CD8-positive, alpha-beta memory T cell (primary cell): ENCODE results near the gene KNG1. TPM values are rescaled to one million over a fixed set of nuclear protein-coding genes. Genes with fewer than 3 reads are reported as not detected.

Experiments
- CTCF ChIA-PET: fragments of 350-600 bp; sonication (Branson Sonifier 250); formaldehyde crosslinking; loops from one replicate; lab custom pipeline; 2021; ENCODE audit warnings: antibody characterized with exemption; lab: Charles Lee
- POLR2A ChIA-PET: fragments of 350-600 bp; sonication (Branson Sonifier 250); formaldehyde crosslinking; loops from one replicate; lab custom pipeline; 2021; ENCODE audit warnings: antibody characterized with exemption; lab: Charles Lee
- DNase-seq, 5 donors: peaks; one replicate each; pipeline versions ENCODE4 v3.0.0 to v3.0.0-alpha.2; 2020 to 2022; ENCODE audit warnings: mixed read lengths in 1 of 5
- H3K27ac ChIP-seq: one replicate; pipeline ENCODE4 v1.7.0; 2013; ENCODE audit warnings: low read depth, mild to moderate bottlenecking, low read length, moderate library complexity
- H3K27me3 ChIP-seq: 2 replicates; pipeline ENCODE4 v1.7.0; 2013; ENCODE audit warnings: low read length, mild to moderate bottlenecking; ENCODE audit not compliant: insufficient read depth, poor library complexity, severe bottlenecking
- H3K36me3 ChIP-seq: 2 replicates; pipeline ENCODE4 v1.7.0; 2013; ENCODE audit warnings: mild to moderate bottlenecking, low read length, moderate library complexity; ENCODE audit not compliant: insufficient read depth
- H3K4me1 ChIP-seq: 2 replicates; pipeline ENCODE4 v1.7.0; 2013; ENCODE audit warnings: mild to moderate bottlenecking, low read length, moderate library complexity; ENCODE audit not compliant: insufficient read depth
- H3K4me3 ChIP-seq: 2 replicates; pipeline ENCODE4 v1.7.0; 2013; ENCODE audit warnings: mild to moderate bottlenecking, low read length
- H3K9me3 ChIP-seq: 2 replicates; pipeline ENCODE4 v1.7.0; 2013; ENCODE audit warnings: mild to moderate bottlenecking, low read length
- H3K27ac Mint-ChIP-seq, 8 donors: one replicate each; pipeline ENCODE4 v1.8.0; 2020 to 2021; ENCODE audit warnings: mixed read lengths in 8 of 8, mild to moderate bottlenecking in 6 of 8, inconsistent platforms in 3 of 8, moderate library complexity in 3 of 8
- H3K27me3 Mint-ChIP-seq, 2 donors: one replicate each; pipeline ENCODE4 v1.8.0; 2020 to 2021; ENCODE audit warnings: mixed read lengths in 2 of 2, mild to moderate bottlenecking in 1 of 2, moderate library complexity in 1 of 2
- H3K36me3 Mint-ChIP-seq, 3 donors: one replicate each; pipeline ENCODE4 v1.8.0; 2020 to 2021; ENCODE audit warnings: mixed read lengths in 3 of 3, inconsistent platforms in 1 of 3, mild to moderate bottlenecking in 1 of 3
- H3K4me1 Mint-ChIP-seq, 3 donors: one replicate each; pipeline ENCODE4 v1.8.0; 2020 to 2021; ENCODE audit warnings: mixed read lengths in 3 of 3, inconsistent platforms in 1 of 3, mild to moderate bottlenecking in 1 of 3
- H3K4me3 Mint-ChIP-seq, 7 donors: one replicate each; pipeline ENCODE4 v1.8.0; 2020 to 2021; ENCODE audit warnings: mixed read lengths in 7 of 7, mild to moderate bottlenecking in 6 of 7, moderate library complexity in 4 of 7, inconsistent platforms in 2 of 7
- H3K9me3 Mint-ChIP-seq, 5 donors: one replicate each; pipeline ENCODE4 v1.8.0; 2020 to 2022; ENCODE audit warnings: mixed read lengths in 5 of 5, mild to moderate bottlenecking in 3 of 5, moderate library complexity in 2 of 5, inconsistent platforms in 1 of 5
- polyA plus RNA-seq: library from polyadenylated mRNA; unstranded; fragments of 300-500 nt; fragmentation: Illumina TruSeq; gene quantifications from one replicate; pipeline ENCODE4 v1.2.3, GENCODE V29; 2021
- total RNA-seq, 2 experiments: library from RNA; stranded (reverse); gene quantifications; one replicate each; pipeline ENCODE4 v1.2.3, GENCODE V29; 2021

Gene KNG1
- total and polyA plus RNA-seq, 3 experiments from 2014 or later, result not detected

GRCh38 chr3:186719945-186720739 is 3.0 kb downstream of the KNG1 start:
- Mint-ChIP-seq H3K4me1 (no peaks in the 10 kb centered on the region), H3K27ac (peak overlapping the region in 2 of 8 donors; percentile 5 to 19)
- CTCF ChIA-PET, result no interaction called here

GRCh38 chr3:186722457-186722856 is 5.3 kb downstream of the KNG1 start:
- Histone ChIP-seq H3K4me3 (no peak overlapping the region), H3K9me3 (no peaks in the 10 kb centered on the region), H3K27ac (no peak overlapping the region), H3K27me3 (no peaks in the 10 kb centered on the region), H3K4me1 (no peaks in the 10 kb centered on the region), H3K36me3 (no peaks in the 10 kb centered on the region)
- Mint-ChIP-seq H3K27me3 (peaks cover 3 to 6% of the 10 kb centered on the region in 2 donors), H3K4me3 (no peak overlapping the region), H3K9me3 (no peaks in the 10 kb centered on the region), H3K36me3 (peaks cover 0 to 2% (median 0%) of the 10 kb centered on the region in 3 donors), H3K4me1 (no peaks in the 10 kb centered on the region), H3K27ac (no peak overlapping the region)
- CTCF ChIA-PET, result no interaction called here
- POLR2A ChIA-PET, result no interaction called here
- DNase-seq, result no peak

More at GRCh38 chr3:186719945-186720739, 3.0 kb downstream of the KNG1 start:
- H3K36me3 ChIP-seq, result no peaks in the 10 kb centered on the region
- H3K27me3 ChIP-seq, result no peaks in the 10 kb centered on the region
- H3K4me1 ChIP-seq, result no peaks in the 10 kb centered on the region
- Mint-ChIP-seq H3K36me3 (peaks cover 0 to 2% (median 0%) of the 10 kb centered on the region in 3 donors), H3K9me3 (no peaks in the 10 kb centered on the region), H3K27me3 (peaks cover 1 to 5% of the 10 kb centered on the region in 2 donors), H3K4me3 (no peak overlapping the region)
- DNase-seq, result no peak
- no peak overlapping the region for H3K27ac ChIP-seq
- POLR2A ChIA-PET, result no interaction called here
- H3K9me3 ChIP-seq, result no peaks in the 10 kb centered on the region
- no peak overlapping the region for H3K4me3 ChIP-seq

GRCh38 chr3:186724911-186725310 is 7.8 kb downstream of the KNG1 start:
- no peaks in the 10 kb centered on the region for H3K36me3 ChIP-seq
- Mint-ChIP-seq H3K9me3 (no peaks in the 10 kb centered on the region), H3K36me3 (peaks cover 0 to 2% (median 0%) of the 10 kb centered on the region in 3 donors), H3K27ac (peak overlapping the region in 1 of 8 donors; percentile 19), H3K4me1 (no peaks in the 10 kb centered on the region), H3K4me3 (no peak overlapping the region), H3K27me3 (peaks cover 3 to 6% of the 10 kb centered on the region in 2 donors)
- no peak for DNase-seq
- H3K4me3 ChIP-seq, result no peak overlapping the region
- ChIA-PET CTCF (no interaction called here), POLR2A (no interaction called here)
- H3K27ac ChIP-seq, result no peak overlapping the region
- H3K4me1 ChIP-seq, result no peaks in the 10 kb centered on the region
- no peaks in the 10 kb centered on the region for H3K27me3 ChIP-seq
- no peaks in the 10 kb centered on the region for H3K9me3 ChIP-seq

- Mint-ChIP-seq H3K4me1 (no peaks in the 10 kb centered on the region), H3K4me3 (no peak overlapping the region), H3K27ac (no peak overlapping the region), H3K9me3 (no peaks in the 10 kb centered on the region), H3K36me3 (no peaks in the 10 kb centered on the region), H3K27me3 (no peaks in the 10 kb centered on the region)
- no peak overlapping the region for H3K4me3 ChIP-seq
- H3K9me3 ChIP-seq, result no peaks in the 10 kb centered on the region
- no peaks in the 10 kb centered on the region for H3K36me3 ChIP-seq
- DNase-seq, result no peak
- no peak overlapping the region for H3K27ac ChIP-seq
- ChIA-PET POLR2A (no interaction called here), CTCF (no interaction called here)
- no peaks in the 10 kb centered on the region for H3K27me3 ChIP-seq
- H3K4me1 ChIP-seq, result no peaks in the 10 kb centered on the region
Observed at GRCh38 chr3:186732169-186732766, 15.1 kb downstream of the KNG1 start.

GRCh38 chr3:186742618-186743380 is 25.6 kb downstream of the KNG1 start:
- Histone ChIP-seq H3K4me3 (no peak overlapping the region), H3K36me3 (no peaks in the 10 kb centered on the region), H3K27me3 (no peaks in the 10 kb centered on the region), H3K9me3 (no peaks in the 10 kb centered on the region), H3K4me1 (no peaks in the 10 kb centered on the region), H3K27ac (no peak overlapping the region)
- Mint-ChIP-seq H3K4me1 (no peaks in the 10 kb centered on the region), H3K9me3 (no peaks in the 10 kb centered on the region), H3K27me3 (peaks cover 0 to 2% of the 10 kb centered on the region in 2 donors), H3K36me3 (peaks cover 0 to 5% (median 4%) of the 10 kb centered on the region in 3 donors), H3K4me3 (no peak overlapping the region), H3K27ac (no peak overlapping the region)
- ChIA-PET POLR2A (no interaction called here), CTCF (no interaction called here)
- no peak for DNase-seq

- Mint-ChIP-seq H3K9me3 (no peaks in the 10 kb centered on the region), H3K4me1 (no peaks in the 10 kb centered on the region), H3K36me3 (peaks cover 0 to 5% (median 4%) of the 10 kb centered on the region in 3 donors), H3K4me3 (no peak overlapping the region), H3K27ac (no peak overlapping the region), H3K27me3 (peaks cover 0 to 4% of the 10 kb centered on the region in 2 donors)
- Histone ChIP-seq H3K36me3 (no peaks in the 10 kb centered on the region), H3K27ac (no peak overlapping the region), H3K4me3 (no peak overlapping the region), H3K4me1 (no peaks in the 10 kb centered on the region), H3K27me3 (no peaks in the 10 kb centered on the region), H3K9me3 (no peaks in the 10 kb centered on the region)
- CTCF ChIA-PET, result no interaction called here
- no peak for DNase-seq
- POLR2A ChIA-PET, result no interaction called here
Observed at GRCh38 chr3:186743666-186744065, 26.5 kb downstream of the KNG1 start.

GRCh38 chr3:186746008-186746407 is 28.8 kb downstream of the KNG1 start:
- no peaks in the 10 kb centered on the region for H3K9me3 Mint-ChIP-seq
- H3K4me3 Mint-ChIP-seq, result no peak overlapping the region
- no peaks in the 10 kb centered on the region for H3K4me1 Mint-ChIP-seq
- no peak overlapping the region for H3K27ac ChIP-seq
- ChIA-PET POLR2A (interaction anchor here (0.7 kb wide), 1 partner anchor 1044 kb away, joined by 12 read pairs; no protein-coding TSS in a partner anchor), CTCF (no interaction called here)
- H3K4me1 ChIP-seq, result no peaks in the 10 kb centered on the region
- no peak overlapping the region for H3K27ac Mint-ChIP-seq
- H3K9me3 ChIP-seq, result no peaks in the 10 kb centered on the region
- no peaks in the 10 kb centered on the region for H3K27me3 ChIP-seq
- H3K36me3 Mint-ChIP-seq, result peaks cover 0 to 5% (median 4%) of the 10 kb centered on the region in 3 donors
- H3K4me3 ChIP-seq, result no peak overlapping the region
- no peaks in the 10 kb centered on the region for H3K36me3 ChIP-seq
- no peak for DNase-seq
- peaks cover 0 to 4% of the 10 kb centered on the region in 2 donors for H3K27me3 Mint-ChIP-seq

GRCh38 chr3:186750316-186750715 is 33.2 kb downstream of the KNG1 start:
- H3K27ac Mint-ChIP-seq, result no peak overlapping the region
- H3K27ac ChIP-seq, result no peak overlapping the region
- H3K27me3 Mint-ChIP-seq, result peaks cover 0 to 4% of the 10 kb centered on the region in 2 donors
- H3K4me1 Mint-ChIP-seq, result no peaks in the 10 kb centered on the region
- ChIA-PET POLR2A (no interaction called here), CTCF (no interaction called here)
- H3K9me3 ChIP-seq, result no peaks in the 10 kb centered on the region
- no peaks in the 10 kb centered on the region for H3K9me3 Mint-ChIP-seq
- no peak overlapping the region for H3K4me3 Mint-ChIP-seq
- DNase-seq, result no peak
- H3K36me3 Mint-ChIP-seq, result no peaks in the 10 kb centered on the region
- no peaks in the 10 kb centered on the region for H3K27me3 ChIP-seq
- H3K4me1 ChIP-seq, result no peaks in the 10 kb centered on the region
- no peaks in the 10 kb centered on the region for H3K36me3 ChIP-seq
- H3K4me3 ChIP-seq, result no peak overlapping the region
